ENCODE data around the gene SYNGAP1. TPM values are rescaled to one million over a fixed set of nuclear protein-coding genes. Genes with fewer than 3 reads are reported as not detected.

SYNGAP1 gene
- polyA plus RNA-seq, 2 donors, result 4.1 to 18.2 TPM

DNA sequence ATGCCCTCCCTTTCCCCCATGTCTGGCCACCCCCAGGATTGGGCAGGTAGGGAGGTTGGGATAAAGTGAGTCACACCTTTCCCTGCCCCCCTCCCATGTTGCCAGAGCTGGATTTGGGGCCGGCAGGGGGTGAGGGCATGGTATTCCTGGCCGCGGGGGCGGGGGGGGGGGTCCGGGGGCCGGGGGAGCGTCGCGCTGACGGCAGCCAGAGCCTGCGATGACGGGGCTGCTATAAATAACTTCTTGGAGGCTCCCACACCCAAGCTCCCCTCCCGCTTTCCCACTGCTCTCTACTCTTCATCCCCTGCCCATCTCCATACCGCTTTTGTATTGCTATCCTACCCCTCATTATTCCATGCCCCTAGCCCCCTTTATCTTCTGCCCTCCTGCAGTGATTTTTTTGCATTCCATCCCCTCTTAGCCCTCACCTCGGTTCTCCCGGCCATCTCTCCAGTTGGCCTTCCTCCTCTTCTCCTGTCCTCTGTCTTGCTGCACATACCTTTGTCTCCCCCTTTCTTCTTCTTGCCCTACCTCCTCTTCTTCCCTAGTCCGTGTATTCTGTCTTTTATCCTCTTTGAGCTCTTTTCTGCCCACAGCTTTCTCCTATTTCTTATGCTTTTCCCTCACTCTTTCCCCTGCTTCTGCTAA lies 13.8 kb downstream of the SYNGAP1 start:
- H3K27ac ChIP-seq (ENCODE audit: low read depth in 2 of 2, low read length in 1 of 2), result no peak overlapping the region

DNA sequence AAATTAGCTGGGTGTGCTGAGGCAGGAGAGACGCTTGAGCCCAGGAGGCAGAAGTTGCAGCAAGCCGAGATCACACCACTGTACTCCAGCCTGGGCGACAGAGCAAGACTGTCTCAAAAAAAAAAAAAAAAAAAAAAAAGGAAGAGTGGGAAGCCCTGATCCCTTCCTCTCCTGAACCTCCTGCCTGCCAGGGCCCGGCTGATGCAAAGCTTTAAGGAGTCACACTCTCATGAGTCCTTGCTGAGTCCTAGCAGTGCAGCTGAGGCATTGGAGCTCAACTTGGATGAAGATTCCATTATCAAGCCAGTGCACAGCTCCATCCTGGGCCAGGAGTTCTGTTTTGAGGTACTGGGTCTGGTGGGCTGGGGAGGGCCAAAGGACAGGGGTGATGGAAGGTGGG lies 15.1 kb downstream of the SYNGAP1 start:
- H3K36me3 ChIP-seq (ENCODE audit: control insufficient read depth in 2 of 2, insufficient read depth in 2 of 2, low read length in 1 of 2), result peaks cover 6 to 20% of the 10 kb centered on the region in 2 donors
- 90 to 94% methylated on average over 4 of the region's 4 CpGs for WGBS, 2 donors
- no peak overlapping the region for H3K4me3 ChIP-seq (ENCODE audit: low read depth in 1 of 2, low read length in 2 of 2)
- no peaks in the 10 kb centered on the region for H3K9me3 ChIP-seq (ENCODE audit: control insufficient read depth in 2 of 2, insufficient read depth in 1 of 2, low read depth in 1 of 2, low read length in 1 of 2)
- H3K27ac ChIP-seq (ENCODE audit: low read depth in 2 of 2, low read length in 1 of 2), result no peak overlapping the region
- no peaks in the 10 kb centered on the region for H3K4me1 ChIP-seq (ENCODE audit: control insufficient read depth in 2 of 2, insufficient read depth in 2 of 2, low read length in 1 of 2)
- H3K27me3 ChIP-seq (ENCODE audit: control insufficient read depth in 1 of 2, insufficient read depth in 2 of 2, low read length in 2 of 2), result no peaks in the 10 kb centered on the region

More for the DNA sequence above, 13.8 kb downstream of the SYNGAP1 start:
- H3K9me3 ChIP-seq (ENCODE audit: control insufficient read depth in 2 of 2, insufficient read depth in 1 of 2, low read depth in 1 of 2, low read length in 1 of 2), result no peaks in the 10 kb centered on the region
- H3K36me3 ChIP-seq (ENCODE audit: control insufficient read depth in 2 of 2, insufficient read depth in 2 of 2, low read length in 1 of 2), result peaks cover 6 to 20% of the 10 kb centered on the region in 2 donors
- peaks cover 0 to 8% of the 10 kb centered on the region in 2 donors for H3K4me1 ChIP-seq (ENCODE audit: control insufficient read depth in 2 of 2, insufficient read depth in 2 of 2, low read length in 1 of 2)
- 49 to 60% methylated on average over 8 to 16 of the region's 17 CpGs for WGBS, 2 donors
- no peak overlapping the region for H3K4me3 ChIP-seq (ENCODE audit: low read depth in 1 of 2, low read length in 2 of 2)
- H3K27me3 ChIP-seq (ENCODE audit: control insufficient read depth in 1 of 2, insufficient read depth in 2 of 2, low read length in 2 of 2), result no peaks in the 10 kb centered on the region

DNA sequence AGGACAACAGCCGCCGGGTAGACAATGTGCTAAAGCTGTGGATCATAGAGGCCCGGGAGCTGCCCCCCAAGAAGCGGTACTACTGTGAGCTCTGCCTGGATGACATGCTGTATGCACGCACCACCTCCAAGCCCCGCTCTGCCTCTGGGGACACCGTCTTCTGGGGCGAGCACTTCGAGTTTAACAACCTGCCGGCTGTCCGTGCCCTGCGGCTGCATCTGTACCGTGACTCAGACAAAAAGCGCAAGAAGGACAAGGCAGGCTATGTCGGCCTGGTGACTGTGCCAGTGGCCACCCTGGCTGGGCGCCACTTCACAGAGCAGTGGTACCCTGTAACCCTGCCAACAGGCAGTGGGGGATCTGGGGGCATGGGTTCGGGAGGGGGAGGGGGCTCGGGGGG lies 17.8 kb downstream of the SYNGAP1 start:
- H3K27me3 ChIP-seq (ENCODE audit: control insufficient read depth in 1 of 2, insufficient read depth in 2 of 2, low read length in 2 of 2), result no peaks in the 10 kb centered on the region
- WGBS, 2 donors, result 92 to 93% methylated on average over 18 of the region's 18 CpGs
- H3K4me3 ChIP-seq (ENCODE audit: low read depth in 1 of 2, low read length in 2 of 2), result no peak overlapping the region
- peaks cover 4 to 36% of the 10 kb centered on the region in 2 donors for H3K36me3 ChIP-seq (ENCODE audit: control insufficient read depth in 2 of 2, insufficient read depth in 2 of 2, low read length in 1 of 2)
- H3K4me1 ChIP-seq (ENCODE audit: control insufficient read depth in 2 of 2, insufficient read depth in 2 of 2, low read length in 1 of 2), result no peaks in the 10 kb centered on the region
- H3K27ac ChIP-seq (ENCODE audit: low read depth in 2 of 2, low read length in 1 of 2), result no peak overlapping the region
- no peaks in the 10 kb centered on the region for H3K9me3 ChIP-seq (ENCODE audit: control insufficient read depth in 2 of 2, insufficient read depth in 1 of 2, low read depth in 1 of 2, low read length in 1 of 2)

DNA sequence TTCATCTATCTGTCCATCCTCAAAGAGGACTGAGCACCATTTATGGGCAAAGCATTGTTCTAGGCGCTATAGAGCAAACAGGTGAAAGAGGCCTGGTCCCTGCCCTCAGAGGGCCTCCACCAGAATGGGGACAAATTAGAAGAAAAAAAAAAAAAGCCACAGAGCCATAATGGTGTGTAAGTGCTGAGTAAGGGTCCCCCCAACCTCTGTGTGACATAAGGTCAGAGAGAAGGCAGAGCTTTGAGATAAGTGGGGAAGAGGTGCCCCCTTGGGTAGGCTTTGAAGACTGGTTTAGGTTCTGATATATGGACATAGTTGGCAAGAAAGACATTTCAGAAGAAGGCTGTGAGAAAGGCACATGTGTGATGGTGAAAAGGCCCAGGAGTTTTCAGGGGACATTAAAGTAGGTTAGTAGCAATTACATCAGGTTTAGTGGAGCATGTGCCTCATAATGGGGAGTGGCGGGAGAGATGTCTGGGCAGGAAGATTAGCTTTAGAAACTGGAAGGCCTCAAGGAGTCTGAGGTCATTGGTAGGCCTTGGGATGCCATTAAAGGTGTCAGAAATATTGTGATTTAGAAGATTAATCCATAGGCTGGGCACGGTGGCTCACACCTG lies 19.2 kb downstream of the SYNGAP1 start:
- Histone ChIP-seq H3K36me3 (ENCODE audit: control insufficient read depth in 2 of 2, insufficient read depth in 2 of 2, low read length in 1 of 2) (peaks cover 4 to 42% of the 10 kb centered on the region in 2 donors), H3K4me1 (ENCODE audit: control insufficient read depth in 2 of 2, insufficient read depth in 2 of 2, low read length in 1 of 2) (no peaks in the 10 kb centered on the region), H3K27me3 (ENCODE audit: control insufficient read depth in 1 of 2, insufficient read depth in 2 of 2, low read length in 2 of 2) (no peaks in the 10 kb centered on the region), H3K4me3 (ENCODE audit: low read depth in 1 of 2, low read length in 2 of 2) (no peak overlapping the region), H3K9me3 (ENCODE audit: control insufficient read depth in 2 of 2, insufficient read depth in 1 of 2, low read depth in 1 of 2, low read length in 1 of 2) (no peaks in the 10 kb centered on the region), H3K27ac (ENCODE audit: low read depth in 2 of 2, low read length in 1 of 2) (no peak overlapping the region)
- WGBS, 2 donors, result 89 to 97% methylated on average over 3 of the region's 3 CpGs

- Histone ChIP-seq H3K4me1 (ENCODE audit: control insufficient read depth in 2 of 2, insufficient read depth in 2 of 2, low read length in 1 of 2) (no peaks in the 10 kb centered on the region), H3K9me3 (ENCODE audit: control insufficient read depth in 2 of 2, insufficient read depth in 1 of 2, low read depth in 1 of 2, low read length in 1 of 2) (no peaks in the 10 kb centered on the region), H3K36me3 (ENCODE audit: control insufficient read depth in 2 of 2, insufficient read depth in 2 of 2, low read length in 1 of 2) (peaks cover 4 to 44% of the 10 kb centered on the region in 2 donors), H3K4me3 (ENCODE audit: low read depth in 1 of 2, low read length in 2 of 2) (no peak overlapping the region), H3K27ac (ENCODE audit: low read depth in 2 of 2, low read length in 1 of 2) (no peak overlapping the region), H3K27me3 (ENCODE audit: control insufficient read depth in 1 of 2, insufficient read depth in 2 of 2, low read length in 2 of 2) (no peaks in the 10 kb centered on the region)
- 77 to 80% methylated on average over 9 of the region's 9 CpGs for WGBS, 2 donors
Observed at GRCh38 chr6:33439956-33440648, 20.2 kb downstream of the SYNGAP1 start.

GRCh38 chr6:33440649-33441309 lies 20.9 kb downstream of the SYNGAP1 start:
- H3K36me3 ChIP-seq (ENCODE audit: control insufficient read depth in 2 of 2, insufficient read depth in 2 of 2, low read length in 1 of 2), result peaks cover 0 to 40% of the 10 kb centered on the region in 2 donors

GRCh38 chr6:33441457-33441856 lies 21.6 kb downstream of the SYNGAP1 start:
- Histone ChIP-seq H3K9me3 (ENCODE audit: control insufficient read depth in 2 of 2, insufficient read depth in 1 of 2, low read depth in 1 of 2, low read length in 1 of 2) (no peaks in the 10 kb centered on the region), H3K4me3 (ENCODE audit: low read depth in 1 of 2, low read length in 2 of 2) (no peak overlapping the region), H3K27me3 (ENCODE audit: control insufficient read depth in 1 of 2, insufficient read depth in 2 of 2, low read length in 2 of 2) (no peaks in the 10 kb centered on the region), H3K4me1 (ENCODE audit: control insufficient read depth in 2 of 2, insufficient read depth in 2 of 2, low read length in 1 of 2) (no peaks in the 10 kb centered on the region), H3K27ac (ENCODE audit: low read depth in 2 of 2, low read length in 1 of 2) (no peak overlapping the region), H3K36me3 (ENCODE audit: control insufficient read depth in 2 of 2, insufficient read depth in 2 of 2, low read length in 1 of 2) (peaks cover 2 to 40% of the 10 kb centered on the region in 2 donors)
- 93 to 96% methylated on average over 9 of the region's 9 CpGs for WGBS, 2 donors

More at GRCh38 chr6:33440649-33441309, 20.9 kb downstream of the SYNGAP1 start:
- Histone ChIP-seq H3K9me3 (ENCODE audit: control insufficient read depth in 2 of 2, insufficient read depth in 1 of 2, low read depth in 1 of 2, low read length in 1 of 2) (no peaks in the 10 kb centered on the region), H3K4me1 (ENCODE audit: control insufficient read depth in 2 of 2, insufficient read depth in 2 of 2, low read length in 1 of 2) (no peaks in the 10 kb centered on the region), H3K27ac (ENCODE audit: low read depth in 2 of 2, low read length in 1 of 2) (no peak overlapping the region), H3K4me3 (ENCODE audit: low read depth in 1 of 2, low read length in 2 of 2) (no peak overlapping the region), H3K27me3 (ENCODE audit: control insufficient read depth in 1 of 2, insufficient read depth in 2 of 2, low read length in 2 of 2) (no peaks in the 10 kb centered on the region)
- 83 to 84% methylated on average over 19 of the region's 19 CpGs for WGBS, 2 donors

DNA sequence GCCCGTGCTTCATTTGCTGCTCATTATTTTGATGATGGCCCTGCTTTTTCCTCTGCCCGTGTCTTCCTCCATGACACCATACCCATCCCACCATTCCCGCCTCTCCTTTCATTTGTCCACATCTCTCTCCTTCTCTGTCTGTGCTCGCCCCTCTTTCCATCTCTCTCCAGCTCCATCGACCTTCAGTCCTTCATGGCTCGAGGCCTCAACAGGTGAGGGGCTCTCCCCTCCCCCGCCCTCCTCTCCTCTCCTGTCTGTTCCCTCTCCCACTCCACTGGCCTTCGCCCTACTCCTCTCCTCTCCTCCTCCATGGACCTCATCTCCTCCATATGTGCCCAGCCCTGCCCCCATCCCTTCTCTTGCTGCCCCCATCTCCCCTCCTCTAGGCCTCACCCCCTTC lies 22.4 kb downstream of the SYNGAP1 start:
- no peaks in the 10 kb centered on the region for H3K27me3 ChIP-seq (ENCODE audit: control insufficient read depth in 1 of 2, insufficient read depth in 2 of 2, low read length in 2 of 2)
- peaks cover 5 to 37% of the 10 kb centered on the region in 2 donors for H3K36me3 ChIP-seq (ENCODE audit: control insufficient read depth in 2 of 2, insufficient read depth in 2 of 2, low read length in 1 of 2)
- no peak overlapping the region for H3K4me3 ChIP-seq (ENCODE audit: low read depth in 1 of 2, low read length in 2 of 2)
- H3K27ac ChIP-seq (ENCODE audit: low read depth in 2 of 2, low read length in 1 of 2), result no peak overlapping the region
- no peaks in the 10 kb centered on the region for H3K4me1 ChIP-seq (ENCODE audit: control insufficient read depth in 2 of 2, insufficient read depth in 2 of 2, low read length in 1 of 2)
- WGBS, 2 donors, result 83 to 87% methylated on average over 8 of the region's 8 CpGs
- no peaks in the 10 kb centered on the region for H3K9me3 ChIP-seq (ENCODE audit: control insufficient read depth in 2 of 2, insufficient read depth in 1 of 2, low read depth in 1 of 2, low read length in 1 of 2)

- H3K9me3 ChIP-seq (ENCODE audit: control insufficient read depth in 2 of 2, insufficient read depth in 1 of 2, low read depth in 1 of 2, low read length in 1 of 2), result no peaks in the 10 kb centered on the region
- H3K4me3 ChIP-seq (ENCODE audit: low read depth in 1 of 2, low read length in 2 of 2), result no peak overlapping the region
- no peaks in the 10 kb centered on the region for H3K4me1 ChIP-seq (ENCODE audit: control insufficient read depth in 2 of 2, insufficient read depth in 2 of 2, low read length in 1 of 2)
- no peak overlapping the region for H3K27ac ChIP-seq (ENCODE audit: low read depth in 2 of 2, low read length in 1 of 2)
- H3K36me3 ChIP-seq (ENCODE audit: control insufficient read depth in 2 of 2, insufficient read depth in 2 of 2, low read length in 1 of 2), result peaks cover 5 to 36% of the 10 kb centered on the region in 2 donors
- WGBS, 2 donors, result 92 to 93% methylated on average over 17 of the region's 17 CpGs
- no peaks in the 10 kb centered on the region for H3K27me3 ChIP-seq (ENCODE audit: control insufficient read depth in 1 of 2, insufficient read depth in 2 of 2, low read length in 2 of 2)
Observed at GRCh38 chr6:33443025-33443424, 23.2 kb downstream of the SYNGAP1 start.

Data from esophagus (tissue), 2 donors.